ENCODE results near the gene TNFAIP8L3.

TNFAIP8L3 gene

GRCh38 chr15:51079226-51079625 is 15.5 kb downstream of the TNFAIP8L3 start:
- DNase-seq (ENCODE audit: low read depth in 1 of 2, low spot score in 1 of 2) = no peak
- in situ Hi-C loops (cut with HindIII; ENCODE audit: low pct_unique_long_range_greater_than_20kb, low sequenced_read_pairs) = no loop called here
- TF ChIP-seq JUND (IDR thresholded peaks at IDR 0.05; ENCODE audit: low read depth) = no peak

GRCh38 chr15:51077221-51078153 is 17.2 kb downstream of the TNFAIP8L3 start:
- DNase-seq (ENCODE audit: low read depth in 1 of 2, low spot score in 1 of 2) = no peak
- TF ChIP-seq JUND (IDR thresholded peaks at IDR 0.05; ENCODE audit: low read depth) = no peak
- in situ Hi-C loops (cut with HindIII; ENCODE audit: low pct_unique_long_range_greater_than_20kb, low sequenced_read_pairs) = no loop called here

GRCh38 chr15:51076524-51077220 is 18.0 kb downstream of the TNFAIP8L3 start:
- no peak for DNase-seq (ENCODE audit: low read depth in 1 of 2, low spot score in 1 of 2)
- in situ Hi-C loops (cut with HindIII; ENCODE audit: low pct_unique_long_range_greater_than_20kb, low sequenced_read_pairs) = no loop called here
- no peak for TF ChIP-seq JUND (IDR thresholded peaks at IDR 0.05; ENCODE audit: low read depth)

GRCh38 chr15:51075826-51076523 is 18.7 kb downstream of the TNFAIP8L3 start:
- in situ Hi-C loops (cut with HindIII; ENCODE audit: low pct_unique_long_range_greater_than_20kb, low sequenced_read_pairs) = no loop called here
- DNase-seq (ENCODE audit: low read depth in 1 of 2, low spot score in 1 of 2) = no peak
- no peak for TF ChIP-seq JUND (IDR thresholded peaks at IDR 0.05; ENCODE audit: low read depth)

GRCh38 chr15:51075364-51075763 is 19.3 kb downstream of the TNFAIP8L3 start:
- TF ChIP-seq JUND (IDR thresholded peaks at IDR 0.05; ENCODE audit: low read depth) = no peak
- in situ Hi-C loops (cut with HindIII; ENCODE audit: low pct_unique_long_range_greater_than_20kb, low sequenced_read_pairs) = no loop called here
- no peak for DNase-seq (ENCODE audit: low read depth in 1 of 2, low spot score in 1 of 2)

GRCh38 chr15:51074926-51075325 is 19.8 kb downstream of the TNFAIP8L3 start:
- TF ChIP-seq JUND (IDR thresholded peaks at IDR 0.05; ENCODE audit: low read depth) = no peak
- in situ Hi-C loops (cut with HindIII; ENCODE audit: low pct_unique_long_range_greater_than_20kb, low sequenced_read_pairs) = no loop called here
- DNase-seq (ENCODE audit: low read depth in 1 of 2, low spot score in 1 of 2) = no peak

- in situ Hi-C loops (cut with HindIII; ENCODE audit: low pct_unique_long_range_greater_than_20kb, low sequenced_read_pairs) = no loop called here
- DNase-seq (ENCODE audit: low read depth in 1 of 2, low spot score in 1 of 2) = no peak
- no peak for TF ChIP-seq JUND (IDR thresholded peaks at IDR 0.05; ENCODE audit: low read depth)
These were observed 23.1 kb downstream of the TNFAIP8L3 start for GRCh38 chr15:51071578-51071977.

GRCh38 chr15:51069983-51070382 is 24.7 kb downstream of the TNFAIP8L3 start:
- in situ Hi-C loops (cut with HindIII; ENCODE audit: low pct_unique_long_range_greater_than_20kb, low sequenced_read_pairs) = no loop called here

GRCh38 chr15:51067510-51067909 is 27.2 kb downstream of the TNFAIP8L3 start:
- in situ Hi-C loops (cut with HindIII; ENCODE audit: low pct_unique_long_range_greater_than_20kb, low sequenced_read_pairs) = no loop called here
- no peak for DNase-seq (ENCODE audit: low read depth in 1 of 2, low spot score in 1 of 2)
- TF ChIP-seq JUND (IDR thresholded peaks at IDR 0.05; ENCODE audit: low read depth) = no peak

More at GRCh38 chr15:51069983-51070382, 24.7 kb downstream of the TNFAIP8L3 start:
- DNase-seq (ENCODE audit: low read depth in 1 of 2, low spot score in 1 of 2) = no peak
- no peak for TF ChIP-seq JUND (IDR thresholded peaks at IDR 0.05; ENCODE audit: low read depth)

GRCh38 chr15:51065781-51066180 is 28.9 kb downstream of the TNFAIP8L3 start:
- in situ Hi-C loops (cut with HindIII; ENCODE audit: low pct_unique_long_range_greater_than_20kb, low sequenced_read_pairs) = no loop called here
- DNase-seq (ENCODE audit: low read depth in 1 of 2, low spot score in 1 of 2) = no peak
- no peak for TF ChIP-seq JUND (IDR thresholded peaks at IDR 0.05; ENCODE audit: low read depth)

- in situ Hi-C loops (cut with HindIII; ENCODE audit: low pct_unique_long_range_greater_than_20kb, low sequenced_read_pairs) = no loop called here
- no peak for DNase-seq (ENCODE audit: low read depth in 1 of 2, low spot score in 1 of 2)
- no peak for TF ChIP-seq JUND (IDR thresholded peaks at IDR 0.05; ENCODE audit: low read depth)
These were observed 29.4 kb downstream of the TNFAIP8L3 start for GRCh38 chr15:51065261-51065660.

GRCh38 chr15:51062736-51063135 is 32.0 kb downstream of the TNFAIP8L3 start:
- in situ Hi-C loops (cut with HindIII; ENCODE audit: low pct_unique_long_range_greater_than_20kb, low sequenced_read_pairs) = no loop called here
- TF ChIP-seq JUND (IDR thresholded peaks at IDR 0.05; ENCODE audit: low read depth) = no peak
- no peak for DNase-seq (ENCODE audit: low read depth in 1 of 2, low spot score in 1 of 2)
